IPS-15b (cell line): ENCODE measurements around the gene DHX40.
"Not testable (repeated sequence)": the region's sequence is repeated elsewhere in the genome, so short reads cannot be mapped to it uniquely, and the experiment has no call there.

Experiments used
- H3K27me3 ChIP-seq: one replicate; pipeline ENCODE4 v1.6.1; 2013; ENCODE audit warnings: low read length; ENCODE audit not compliant: control insufficient read depth, insufficient read depth
- H3K36me3 ChIP-seq: one replicate; pipeline ENCODE4 v1.6.1; 2013; ENCODE audit warnings: low read length; ENCODE audit not compliant: control insufficient read depth, insufficient read depth
- H3K4me1 ChIP-seq: one replicate; pipeline ENCODE4 v1.6.1; 2013; ENCODE audit warnings: mild to moderate bottlenecking, low read length; ENCODE audit not compliant: control insufficient read depth, insufficient read depth
- H3K4me3 ChIP-seq: one replicate; pipeline ENCODE4 v1.5.1; 2013; ENCODE audit warnings: low read depth, low read length
- H3K9ac ChIP-seq: one replicate; pipeline ENCODE4 v1.6.1; 2013; ENCODE audit warnings: low read depth, mild to moderate bottlenecking, low read length
- H3K9me3 ChIP-seq: one replicate; pipeline ENCODE4 v1.6.1; 2013; ENCODE audit warnings: mild to moderate bottlenecking, low read length; ENCODE audit not compliant: control insufficient read depth, insufficient read depth

DHX40 gene

DNA sequence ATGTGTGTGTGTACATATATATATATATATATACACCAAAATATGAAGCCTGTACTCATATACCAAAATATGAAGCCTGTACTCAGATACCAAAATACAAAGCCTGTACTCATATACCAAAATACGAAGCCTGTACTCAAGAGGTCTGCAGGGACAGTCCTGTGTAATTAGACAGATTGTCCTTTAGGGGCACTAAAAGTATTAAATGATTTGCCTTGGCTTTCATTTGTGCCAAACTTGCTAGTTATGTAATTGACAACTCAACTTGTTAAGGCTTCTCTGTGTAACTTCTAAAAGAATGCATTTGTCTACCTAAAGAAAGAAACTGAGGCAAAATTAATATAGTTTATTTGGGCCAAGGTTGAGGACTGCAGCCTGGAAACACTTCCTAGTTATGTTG lies 30.8 kb upstream of the DHX40 start:
- Histone ChIP-seq H3K9me3 (no peaks in the 10 kb centered on the region), H3K4me3 (no peak overlapping the region), H3K4me1 (no peaks in the 10 kb centered on the region)

DNA sequence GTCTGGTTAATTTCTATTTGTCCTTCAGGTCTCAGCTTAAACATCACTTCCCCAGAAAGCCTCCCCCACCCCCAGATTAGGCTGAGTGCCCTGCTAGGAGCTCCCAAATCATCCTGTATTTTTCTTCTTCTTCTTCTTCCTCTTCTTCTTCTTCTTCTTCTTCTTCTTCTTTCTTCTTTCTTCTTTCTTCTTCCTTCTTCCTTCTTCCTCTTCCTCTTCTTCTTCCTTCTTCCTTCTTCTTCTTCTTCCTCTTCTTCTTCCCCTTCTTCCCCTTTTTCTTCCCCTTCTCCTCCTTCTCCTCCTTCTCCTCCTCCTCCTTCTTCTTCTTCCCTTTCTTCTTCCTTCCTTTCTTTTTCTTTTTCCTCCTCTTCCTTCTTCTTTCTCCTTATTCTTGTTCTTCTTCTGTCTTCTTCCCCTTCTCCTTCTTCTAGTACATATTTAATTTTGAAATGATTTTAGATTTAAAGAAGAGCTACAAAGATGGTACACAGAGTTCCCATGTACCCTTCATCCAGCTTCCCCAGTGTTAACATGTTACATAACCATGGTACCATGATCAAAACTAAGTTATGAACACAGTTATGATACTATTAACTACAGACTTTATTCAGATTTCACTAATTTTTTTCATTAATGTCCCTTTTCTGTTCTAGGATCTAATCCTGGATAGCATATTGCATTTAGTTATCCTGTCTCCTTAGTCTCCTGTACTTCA lies 27.1 kb upstream of the DHX40 start:
- Histone ChIP-seq H3K4me1 (no peaks in the 10 kb centered on the region), H3K9ac (no peak overlapping the region), H3K4me3 (no peak overlapping the region), H3K27me3 (no peaks in the 10 kb centered on the region), H3K9me3 (no peaks in the 10 kb centered on the region), H3K36me3 (no peaks in the 10 kb centered on the region)

More for the DNA sequence above, 30.8 kb upstream of the DHX40 start:
- Histone ChIP-seq H3K36me3 (no peaks in the 10 kb centered on the region), H3K27me3 (no peaks in the 10 kb centered on the region), H3K9ac (no peak overlapping the region)

DNA sequence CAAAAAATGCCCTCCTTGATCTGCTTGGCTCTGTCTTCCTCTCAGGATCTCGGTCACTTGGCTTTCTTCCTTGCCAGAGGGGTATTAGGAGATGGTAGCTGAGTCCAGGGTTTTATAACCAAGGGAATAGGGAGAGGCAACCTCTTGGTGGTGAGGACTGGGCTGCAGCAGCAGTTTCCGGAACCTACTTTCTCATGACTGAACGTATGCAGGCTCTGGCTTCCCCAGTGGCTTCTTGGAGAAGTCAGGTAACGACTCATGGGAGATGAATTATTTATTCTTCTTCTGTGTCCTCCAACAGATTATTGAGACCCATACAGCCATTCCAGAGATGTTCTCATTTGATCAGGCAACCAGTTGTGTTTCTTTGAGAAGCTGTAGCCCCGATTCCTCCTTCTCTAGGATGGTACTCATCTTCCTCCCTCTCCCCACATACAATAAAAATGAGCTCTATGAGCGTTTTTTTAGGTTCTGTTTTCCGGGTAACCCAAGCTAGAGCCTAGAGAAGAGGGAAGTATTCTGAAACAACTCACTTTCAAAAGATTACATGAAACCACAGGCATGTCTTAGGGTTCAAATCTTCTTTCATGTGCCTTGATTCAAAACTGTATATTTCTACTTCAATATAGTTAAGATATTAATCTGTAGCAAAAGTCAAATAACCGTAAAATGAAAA lies 22.3 kb upstream of the DHX40 start:
- Histone ChIP-seq H3K4me3 (no peak overlapping the region), H3K9me3 (no peaks in the 10 kb centered on the region), H3K36me3 (no peaks in the 10 kb centered on the region), H3K9ac (no peak overlapping the region), H3K27me3 (no peaks in the 10 kb centered on the region), H3K4me1 (peaks cover 6% of the 10 kb centered on the region)

DNA sequence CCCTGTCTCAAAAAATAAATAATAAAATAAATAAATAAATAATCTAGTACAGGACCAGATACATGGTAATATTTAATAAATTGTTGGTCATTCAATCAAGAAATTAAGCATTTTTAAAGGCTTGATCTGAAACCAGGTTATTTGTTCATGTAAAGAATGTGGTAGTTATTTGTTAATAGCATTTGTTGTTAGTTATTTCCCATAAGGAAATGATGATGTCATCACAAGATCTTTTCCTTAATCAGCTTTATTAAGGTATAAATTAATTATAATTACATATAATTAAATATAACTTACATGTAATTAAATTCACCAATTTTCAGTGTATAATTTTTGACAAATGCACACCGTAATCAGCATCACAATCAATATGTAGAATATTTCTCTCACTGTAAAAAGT lies 19.5 kb upstream of the DHX40 start:
- no peaks in the 10 kb centered on the region for H3K27me3 ChIP-seq
- H3K4me3 ChIP-seq, result no peak overlapping the region
- no peaks in the 10 kb centered on the region for H3K36me3 ChIP-seq
- no peak overlapping the region for H3K9ac ChIP-seq
- H3K4me1 ChIP-seq, result peaks cover 6% of the 10 kb centered on the region
- H3K9me3 ChIP-seq, result no peaks in the 10 kb centered on the region

DNA sequence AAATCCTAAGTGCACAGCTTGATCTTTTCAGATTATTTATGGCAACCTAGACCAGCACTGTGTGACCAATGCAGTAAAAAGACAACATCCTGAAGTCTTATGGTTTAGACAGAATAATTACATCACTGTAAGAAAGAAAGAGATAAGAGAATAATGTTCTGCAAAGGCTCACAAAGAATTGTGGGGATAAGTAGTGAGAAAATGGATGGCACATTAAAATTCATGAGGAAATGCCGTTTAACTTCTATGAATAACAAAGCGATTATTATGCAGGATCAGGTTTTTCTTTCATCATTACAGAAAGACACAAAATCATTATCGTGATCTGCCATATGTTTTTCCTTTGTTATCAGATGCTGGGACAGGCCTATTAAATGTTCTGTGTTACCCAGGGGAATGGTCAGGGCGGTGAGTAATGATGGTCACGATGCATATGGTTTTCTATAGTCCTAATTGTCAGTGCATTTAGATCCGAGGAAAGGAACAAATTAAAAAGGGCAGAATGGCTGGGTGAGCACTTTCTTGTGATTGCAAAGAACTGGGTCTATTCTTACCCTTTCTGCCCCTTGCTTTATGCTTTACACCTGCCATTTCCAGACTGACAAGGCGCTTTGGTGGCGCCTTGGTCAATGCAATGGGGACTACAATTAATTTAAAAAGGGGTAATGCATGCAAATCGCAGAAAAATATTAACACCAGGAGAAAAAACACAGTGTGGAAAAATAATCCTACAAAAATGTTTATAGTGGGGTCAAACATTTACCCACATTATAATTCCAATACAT lies 18.1 kb upstream of the DHX40 start:
- no peaks in the 10 kb centered on the region for H3K27me3 ChIP-seq
- no peaks in the 10 kb centered on the region for H3K9me3 ChIP-seq
- no peak overlapping the region for H3K4me3 ChIP-seq
- H3K36me3 ChIP-seq, result no peaks in the 10 kb centered on the region
- no peak overlapping the region for H3K9ac ChIP-seq
- H3K4me1 ChIP-seq, result peaks cover 6% of the 10 kb centered on the region

DNA sequence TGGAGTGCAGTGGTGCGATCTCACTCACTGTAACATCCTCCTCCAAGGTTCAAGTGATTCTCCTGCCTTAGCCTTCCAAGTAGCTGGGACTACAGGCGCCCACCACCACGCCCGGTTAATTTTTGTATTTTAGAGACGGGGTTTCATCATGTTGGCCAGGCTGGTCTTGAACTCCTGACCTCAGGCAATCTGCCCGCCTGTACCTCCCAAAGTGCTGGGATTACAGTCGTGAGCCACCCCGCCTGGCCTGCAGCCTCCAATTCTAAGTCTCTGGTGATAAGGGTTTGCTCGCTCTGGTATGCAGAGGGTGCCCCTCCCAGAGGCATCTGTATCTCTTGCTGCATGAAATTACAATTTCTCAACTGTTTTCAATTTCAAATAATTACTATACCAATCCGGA lies 16.4 kb upstream of the DHX40 start:
- H3K27me3 ChIP-seq, H3K36me3 ChIP-seq, H3K4me1 ChIP-seq, H3K9me3 ChIP-seq, H3K9ac ChIP-seq, H3K4me3 ChIP-seq: not testable (repeated sequence)

DNA sequence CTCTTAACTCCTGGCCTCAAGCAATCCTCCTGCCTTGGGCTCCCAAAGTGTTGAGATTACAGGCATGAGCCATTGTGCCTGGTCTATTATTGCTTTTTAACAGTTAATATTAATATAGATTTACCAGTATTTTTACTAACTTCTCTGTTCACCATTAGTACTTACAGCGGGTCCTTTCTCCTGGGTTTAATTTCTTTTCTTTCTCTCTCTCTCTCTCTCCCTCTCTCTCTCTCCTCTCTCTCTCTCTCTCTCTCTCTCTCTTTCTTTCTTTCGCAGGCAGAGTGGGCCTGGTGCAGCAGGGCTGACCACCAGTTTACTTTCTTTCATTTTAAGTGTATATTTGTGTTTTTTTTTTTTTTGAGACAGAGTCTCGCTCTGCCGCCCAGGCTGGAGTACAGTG lies 14.7 kb upstream of the DHX40 start:
- Histone ChIP-seq H3K27me3 (no peaks in the 10 kb centered on the region), H3K4me3 (no peak overlapping the region), H3K9ac (no peak overlapping the region), H3K36me3 (no peaks in the 10 kb centered on the region), H3K9me3 (no peaks in the 10 kb centered on the region), H3K4me1 (peaks cover 6% of the 10 kb centered on the region)

DNA sequence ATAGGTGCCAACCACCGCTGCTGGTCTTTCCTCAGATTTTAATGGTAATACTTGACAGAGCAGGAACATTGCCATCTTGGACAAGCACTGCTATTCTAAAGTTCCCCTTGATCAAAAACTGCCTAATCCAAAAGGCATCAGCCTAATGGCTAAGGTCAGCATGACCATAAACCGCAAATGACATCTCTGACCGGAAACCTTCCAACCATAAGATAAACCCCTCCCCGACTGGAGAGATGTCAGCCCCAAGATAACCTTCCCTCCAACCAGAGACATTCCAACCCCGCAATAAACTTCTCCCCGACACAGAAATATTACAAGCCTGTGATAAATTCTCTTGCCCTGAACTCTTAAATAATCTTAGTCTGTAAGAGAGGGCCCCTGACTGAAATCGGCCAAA lies 7.4 kb upstream of the DHX40 start:
- Histone ChIP-seq H3K27me3 (no peaks in the 10 kb centered on the region), H3K9me3 (no peaks in the 10 kb centered on the region), H3K9ac (no peak overlapping the region), H3K4me1 (no peaks in the 10 kb centered on the region), H3K4me3 (no peak overlapping the region), H3K36me3 (no peaks in the 10 kb centered on the region)

DNA sequence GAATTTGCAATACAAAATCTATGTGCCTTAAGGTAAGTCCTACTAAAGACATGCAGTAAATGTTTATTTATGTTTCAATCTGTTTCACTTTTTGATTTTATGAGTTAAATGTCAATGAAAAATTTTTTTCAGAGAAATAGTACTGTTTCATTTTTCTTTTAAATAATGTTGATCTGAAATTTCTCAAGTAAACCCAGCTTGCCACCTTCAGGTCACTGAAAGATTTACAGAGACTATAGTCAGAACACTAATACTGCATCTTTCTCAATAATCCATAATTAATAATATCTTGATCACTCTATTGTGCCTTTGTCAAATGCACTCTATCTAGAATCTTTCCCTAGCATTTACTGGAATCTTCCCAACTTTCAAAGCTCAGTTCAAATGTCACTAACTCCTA lies 6.5 kb upstream of the DHX40 start:
- H3K9me3 ChIP-seq, result no peaks in the 10 kb centered on the region
- H3K4me3 ChIP-seq, result no peak overlapping the region
- peaks cover 2% of the 10 kb centered on the region for H3K27me3 ChIP-seq
- H3K36me3 ChIP-seq, result no peaks in the 10 kb centered on the region
- no peaks in the 10 kb centered on the region for H3K4me1 ChIP-seq
- H3K9ac ChIP-seq, result no peak overlapping the region

DNA sequence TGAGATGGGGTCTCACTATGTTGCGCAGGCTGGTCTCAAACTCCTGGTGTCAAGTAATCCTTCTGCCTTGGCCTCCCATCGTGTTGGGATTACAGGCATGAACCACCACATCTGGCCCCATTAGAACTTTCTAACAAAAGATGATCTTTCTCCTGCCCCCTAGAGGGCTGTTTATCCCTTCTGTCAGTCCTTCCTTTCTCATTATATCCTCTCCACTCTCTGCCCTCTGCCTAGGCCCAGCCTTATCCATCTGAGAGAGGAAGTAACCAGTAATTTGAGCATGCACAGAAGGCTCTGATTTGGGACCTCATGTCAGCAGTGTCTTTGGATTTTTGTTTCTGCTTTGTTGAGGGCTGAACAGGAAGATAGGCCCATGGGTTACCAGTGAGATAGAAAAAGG lies 4.4 kb upstream of the DHX40 start:
- peaks cover 14% of the 10 kb centered on the region for H3K27me3 ChIP-seq
- H3K9me3 ChIP-seq, result peaks cover 8% of the 10 kb centered on the region
- no peaks in the 10 kb centered on the region for H3K36me3 ChIP-seq
- H3K4me1 ChIP-seq, result no peaks in the 10 kb centered on the region
- no peak overlapping the region for H3K4me3 ChIP-seq
- no peak overlapping the region for H3K9ac ChIP-seq

DNA sequence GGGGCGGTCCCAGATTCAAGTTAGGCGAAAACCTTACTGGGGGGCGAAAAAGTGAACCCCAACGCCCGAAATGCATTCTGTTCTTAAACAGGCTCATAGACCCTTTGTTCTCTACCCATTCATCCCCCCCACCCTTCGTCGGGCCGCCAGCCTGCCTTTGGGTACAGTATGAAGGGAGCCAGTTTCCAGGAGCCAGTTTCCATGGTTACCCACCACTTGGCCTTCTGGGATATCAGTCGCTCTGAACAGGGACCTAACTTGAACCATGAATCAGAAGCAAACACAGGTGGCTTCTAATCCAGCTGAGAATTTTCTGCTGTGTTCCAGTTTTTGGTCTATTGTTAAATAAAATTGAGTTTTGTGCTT lies 532 bp downstream of the DHX40 start:
- H3K4me1 ChIP-seq, result no peaks in the 10 kb centered on the region
- peak overlapping the region; percentile 57 for H3K9ac ChIP-seq
- H3K27me3 ChIP-seq, result peaks cover 14% of the 10 kb centered on the region
- peaks cover 8% of the 10 kb centered on the region for H3K9me3 ChIP-seq
- H3K36me3 ChIP-seq, result no peaks in the 10 kb centered on the region
- peak overlapping the region; percentile 91 for H3K4me3 ChIP-seq

DNA sequence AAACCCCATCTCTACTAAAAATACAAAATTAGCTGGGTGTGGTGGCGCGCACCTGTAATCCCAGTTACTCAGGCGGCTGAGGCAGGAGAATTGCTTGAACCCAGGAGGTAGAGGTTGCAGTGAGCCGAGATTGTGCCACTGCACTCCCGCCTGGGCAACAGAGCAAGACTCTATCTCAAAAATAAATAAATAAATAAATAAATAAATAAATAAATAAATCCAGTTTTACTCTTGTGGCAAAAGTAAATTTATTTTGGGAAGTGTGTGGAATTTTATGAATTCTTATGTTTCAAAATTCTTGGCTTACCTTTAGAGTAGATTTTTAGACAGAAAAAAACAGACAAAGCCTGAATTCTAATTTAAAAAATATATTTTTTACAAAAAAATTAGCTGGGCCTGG lies 3.7 kb downstream of the DHX40 start:
- not testable (repeated sequence) for H3K9ac ChIP-seq, H3K36me3 ChIP-seq, H3K4me3 ChIP-seq, H3K9me3 ChIP-seq, H3K4me1 ChIP-seq
- H3K27me3 ChIP-seq, result peaks cover 10% of the 10 kb centered on the region
